ENCODE measurements around the gene HEPN1. TPM values are rescaled to one million over a fixed set of nuclear protein-coding genes. Genes with fewer than 3 reads are reported as not detected.
"Not testable (repeated sequence)": the region's sequence is repeated elsewhere in the genome, so short reads cannot be mapped to it uniquely, and the experiment has no call there.

The HEPN1 gene
- total and polyA plus RNA-seq, 4 donors: not detected

GRCh38 chr11:124954590-124954955, 35.5 kb downstream of the HEPN1 start:
- peaks cover 3 to 22% (median 5%) of the 10 kb centered on the region in 5 donors for H3K4me1 ChIP-seq (ENCODE audit: control insufficient read depth in 5 of 5, insufficient read depth in 5 of 5, low read length in 5 of 5)
- ATAC-seq (ENCODE audit: insufficient read depth, low FRiP score) (no peak), DNase-seq (no peak)
- H3K27ac ChIP-seq (ENCODE audit: low read depth in 1 of 2, low read length in 1 of 2): peak overlapping the region in 1 of 2 donors; percentile 95
- TF ChIP-seq CTCF (IDR thresholded peaks at IDR 0.05; ENCODE audit: control extremely low read depth, extremely low read depth): no peak
- peak overlapping the region; percentile 51 to 83 for H3K9ac ChIP-seq (ENCODE audit: insufficient read depth in 1 of 2, low read length in 2 of 2)
- no peaks in the 10 kb centered on the region for H3K36me3 ChIP-seq (ENCODE audit: control insufficient read depth in 4 of 4, insufficient read depth in 4 of 4, low read length in 4 of 4)
- 28 to 39% methylated on average over 6 of the region's 6 CpGs for WGBS, 2 donors
- no peaks in the 10 kb centered on the region for H3K27me3 ChIP-seq (ENCODE audit: control insufficient read depth in 3 of 3, insufficient read depth in 3 of 3, low read length in 2 of 3)
- no peaks in the 10 kb centered on the region for H3K9me3 ChIP-seq (ENCODE audit: control insufficient read depth in 4 of 4, insufficient read depth in 3 of 4, low read length in 3 of 4)
- H3K4me3 ChIP-seq: no peak overlapping the region

DNA sequence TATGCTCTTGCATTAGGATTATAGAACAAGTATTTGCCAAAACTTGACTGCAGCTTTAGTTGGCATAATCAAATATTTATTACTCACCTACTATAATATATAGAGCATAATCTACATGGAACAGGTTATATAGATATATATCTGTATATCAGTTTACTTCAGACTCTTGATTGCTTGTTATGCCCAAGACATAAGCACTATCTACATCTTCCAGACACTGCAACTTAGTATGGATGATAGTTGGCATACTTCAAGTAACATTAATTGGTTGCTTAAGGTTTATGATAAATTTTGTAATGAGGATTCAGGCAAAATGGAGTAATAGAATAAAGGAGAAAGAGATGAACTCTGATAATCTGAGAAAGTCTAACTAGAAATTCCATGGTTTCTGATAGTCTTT, 36.0 kb downstream of the HEPN1 start:
- Histone ChIP-seq H3K36me3 (ENCODE audit: control insufficient read depth in 4 of 4, insufficient read depth in 4 of 4, low read length in 4 of 4) (no peaks in the 10 kb centered on the region), H3K9me3 (ENCODE audit: control insufficient read depth in 4 of 4, insufficient read depth in 3 of 4, low read length in 3 of 4) (no peaks in the 10 kb centered on the region), H3K4me3 (no peak overlapping the region), H3K4me1 (ENCODE audit: control insufficient read depth in 5 of 5, insufficient read depth in 5 of 5, low read length in 5 of 5) (peaks cover 3 to 22% (median 5%) of the 10 kb centered on the region in 5 donors), H3K27ac (ENCODE audit: low read depth in 1 of 2, low read length in 1 of 2) (no peak overlapping the region), H3K27me3 (ENCODE audit: control insufficient read depth in 3 of 3, insufficient read depth in 3 of 3, low read length in 2 of 3) (no peaks in the 10 kb centered on the region), H3K9ac (ENCODE audit: insufficient read depth in 1 of 2, low read length in 2 of 2) (no peak overlapping the region)
- TF ChIP-seq CTCF (IDR thresholded peaks at IDR 0.05; ENCODE audit: control extremely low read depth, extremely low read depth): no peak
- ATAC-seq (ENCODE audit: insufficient read depth, low FRiP score) (no peak), DNase-seq (no peak)

- ATAC-seq (ENCODE audit: insufficient read depth, low FRiP score) (peak; percentile 69), DNase-seq (peak in 2 of 3 donors; percentile 88)
- no peak overlapping the region for H3K4me3 ChIP-seq
- peak; percentile 68 for TF ChIP-seq CTCF (IDR thresholded peaks at IDR 0.05; ENCODE audit: control extremely low read depth, extremely low read depth)
- H3K9ac ChIP-seq (ENCODE audit: insufficient read depth in 1 of 2, low read length in 2 of 2): no peak overlapping the region
- no peaks in the 10 kb centered on the region for H3K27me3 ChIP-seq (ENCODE audit: control insufficient read depth in 3 of 3, insufficient read depth in 3 of 3, low read length in 2 of 3)
- H3K4me1 ChIP-seq (ENCODE audit: control insufficient read depth in 5 of 5, insufficient read depth in 5 of 5, low read length in 5 of 5): no peaks in the 10 kb centered on the region
- no peaks in the 10 kb centered on the region for H3K9me3 ChIP-seq (ENCODE audit: control insufficient read depth in 4 of 4, insufficient read depth in 3 of 4, low read length in 3 of 4)
- H3K27ac ChIP-seq (ENCODE audit: low read depth in 1 of 2, low read length in 1 of 2): no peak overlapping the region
- no peaks in the 10 kb centered on the region for H3K36me3 ChIP-seq (ENCODE audit: control insufficient read depth in 4 of 4, insufficient read depth in 4 of 4, low read length in 4 of 4)
- 21 to 22% methylated on average over 5 of the region's 5 CpGs for WGBS, 2 donors
Observed at GRCh38 chr11:124961972-124962609, 43.0 kb downstream of the HEPN1 start.

DNA sequence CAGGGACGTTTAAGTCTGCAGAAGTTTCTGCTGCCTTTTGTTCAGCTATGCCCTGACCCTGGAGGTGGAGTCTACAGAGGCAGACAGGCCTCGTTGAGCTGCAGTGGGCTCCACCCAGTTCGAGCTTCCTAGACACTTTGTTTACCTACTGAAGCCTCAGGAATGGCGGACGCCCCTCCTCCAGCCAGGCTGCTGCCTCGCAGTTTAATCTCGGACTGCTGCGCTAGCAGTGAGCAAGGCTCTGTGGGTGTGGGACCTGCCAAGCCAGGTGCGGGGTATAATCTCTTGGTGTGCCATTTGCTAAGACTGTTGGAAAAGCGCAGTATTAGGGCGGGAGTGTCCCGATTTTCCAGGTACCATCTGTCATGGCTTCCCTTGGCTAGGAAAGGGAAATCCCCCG, 49.1 kb downstream of the HEPN1 start:
- H3K36me3 ChIP-seq (ENCODE audit: control insufficient read depth in 4 of 4, insufficient read depth in 4 of 4, low read length in 4 of 4); H3K9me3 ChIP-seq (ENCODE audit: control insufficient read depth in 4 of 4, insufficient read depth in 3 of 4, low read length in 3 of 4); H3K9ac ChIP-seq (ENCODE audit: insufficient read depth in 1 of 2, low read length in 2 of 2); H3K27ac ChIP-seq (ENCODE audit: low read depth in 1 of 2, low read length in 1 of 2); H3K27me3 ChIP-seq (ENCODE audit: control insufficient read depth in 3 of 3, insufficient read depth in 3 of 3, low read length in 2 of 3); ATAC-seq (ENCODE audit: insufficient read depth, low FRiP score); H3K4me3 ChIP-seq; H3K4me1 ChIP-seq (ENCODE audit: control insufficient read depth in 5 of 5, insufficient read depth in 5 of 5, low read length in 5 of 5); DNase-seq: not testable (repeated sequence)
- WGBS, 2 donors: 88 to 91% methylated on average over 13 of the region's 13 CpGs

Other genes with a start within 250 kb of the HEPN1 start
- gene SIAE, start 245.5 kb upstream of the HEPN1 start, total RNA-seq: 10 to 100 TPM; 26.3 to 37.1 TPM
- gene SIAE, start 245.5 kb upstream of the HEPN1 start, polyA plus RNA-seq: 10 to 100 TPM; 18.7 to 27.0 TPM
- gene SPA17, start 245.3 kb upstream of the HEPN1 start, total RNA-seq: 10 to 100 TPM; 14.4 to 15.6 TPM
- 10 to 100 TPM; 16.4 to 28.9 TPM for gene SPA17, start 245.3 kb upstream of the HEPN1 start, polyA plus RNA-seq
- 100 to 1,000 TPM in 1 of 2 donors, 10 to 100 TPM in 1; 27.2 to 117 TPM for gene NRGN, start 179.3 kb upstream of the HEPN1 start, total RNA-seq
- 100 to 1,000 TPM in 1 of 2 donors, 10 to 100 TPM in 1; 58.5 to 250 TPM for gene NRGN, start 179.3 kb upstream of the HEPN1 start, polyA plus RNA-seq
- gene VSIG2, start 167.0 kb upstream of the HEPN1 start, total RNA-seq: 10 to 100 TPM; 20.9 to 39.8 TPM
- gene VSIG2, start 167.0 kb upstream of the HEPN1 start, polyA plus RNA-seq: 10 to 100 TPM; 20.2 to 30.4 TPM
- 100 to 1,000 TPM; 122 to 142 TPM for gene ESAM, start 157.0 kb upstream of the HEPN1 start, total RNA-seq
- gene ESAM, start 157.0 kb upstream of the HEPN1 start, polyA plus RNA-seq: 100 to 1,000 TPM in 1 of 2 donors, 10 to 100 TPM in 1; 77.7 to 139 TPM
- 10 to 100 TPM; 15.0 to 33.6 TPM for gene MSANTD2, start 118.8 kb upstream of the HEPN1 start, total RNA-seq
- gene MSANTD2, start 118.8 kb upstream of the HEPN1 start, polyA plus RNA-seq: 10 to 100 TPM in 1 of 2 donors, 1 to 10 TPM in 1; 3.9 to 16.4 TPM
- gene ROBO3, start 53.8 kb upstream of the HEPN1 start, total RNA-seq: 10 to 100 TPM; 16.7 to 16.8 TPM
- 10 to 100 TPM in 1 of 2 donors, 1 to 10 TPM in 1; 9.3 to 13.5 TPM for gene ROBO3, start 53.8 kb upstream of the HEPN1 start, polyA plus RNA-seq
- gene ROBO4, start 21.4 kb upstream of the HEPN1 start, total RNA-seq: 10 to 100 TPM; 51.7 to 52.1 TPM
- 10 to 100 TPM; 27.3 to 32.1 TPM for gene ROBO4, start 21.4 kb upstream of the HEPN1 start, polyA plus RNA-seq
- gene HEPACAM, start 16.8 kb downstream of the HEPN1 start, total RNA-seq: not detected
- under 1 TPM in 1 of 2 donors, not detected in 1; 0.02 TPM for gene HEPACAM, start 16.8 kb downstream of the HEPN1 start, polyA plus RNA-seq
- gene CCDC15, start 35.0 kb downstream of the HEPN1 start, total RNA-seq: 1 to 10 TPM; 1.2 to 5.1 TPM
- gene CCDC15, start 35.0 kb downstream of the HEPN1 start, polyA plus RNA-seq: under 1 TPM; 0.65 to 0.91 TPM
- gene SLC37A2, start 144.1 kb downstream of the HEPN1 start, total RNA-seq: 10 to 100 TPM in 1 of 2 donors, 1 to 10 TPM in 1; 5.3 to 13.2 TPM
- gene SLC37A2, start 144.1 kb downstream of the HEPN1 start, polyA plus RNA-seq: 10 to 100 TPM in 1 of 2 donors, 1 to 10 TPM in 1; 3.2 to 10.4 TPM
- 10 to 100 TPM; 24.6 to 39.9 TPM for gene TMEM218, start 192.4 kb downstream of the HEPN1 start, total RNA-seq
- gene TMEM218, start 192.4 kb downstream of the HEPN1 start, polyA plus RNA-seq: 10 to 100 TPM; 23.3 to 30.2 TPM
- 10 to 100 TPM in 1 of 2 donors, 1 to 10 TPM in 1; 9.3 to 10.6 TPM for gene PKNOX2, start 245.5 kb downstream of the HEPN1 start, total RNA-seq
- gene PKNOX2, start 245.5 kb downstream of the HEPN1 start, polyA plus RNA-seq: 1 to 10 TPM; 3.1 to 6.5 TPM

All from lung (tissue), 12 donors.